ENCODE results near the gene AP1B1.

AP1B1 gene

GRCh38 chr22:29396126-29396525, 7.8 kb upstream of the AP1B1 start:
- no peak overlapping the region for H3K4me3 ChIP-seq (ENCODE audit: low read depth, low read length)
- in situ Hi-C loops (cut with HindIII; ENCODE audit: low sequenced_read_pairs) = no loop called here
- no peak for DNase-seq (ENCODE audit: low read depth)
- no peak for TF ChIP-seq CTCF (IDR thresholded peaks at IDR 0.05; ENCODE audit: low read depth, low read length, missing control alignments)

GRCh38 chr22:29394931-29395581, 6.7 kb upstream of the AP1B1 start:
- peak; percentile 45 for DNase-seq (ENCODE audit: low read depth)
- in situ Hi-C loops (cut with HindIII; ENCODE audit: low sequenced_read_pairs) = no loop called here
- TF ChIP-seq CTCF (IDR thresholded peaks at IDR 0.05; ENCODE audit: low read depth, low read length, missing control alignments) = peak; percentile 81
- no peak overlapping the region for H3K4me3 ChIP-seq (ENCODE audit: low read depth, low read length)

- no peak for TF ChIP-seq CTCF (IDR thresholded peaks at IDR 0.05; ENCODE audit: low read depth, low read length, missing control alignments)
- in situ Hi-C loops (cut with HindIII; ENCODE audit: low sequenced_read_pairs) = no loop called here
Measured at GRCh38 chr22:29393019-29393608, 4.7 kb upstream of the AP1B1 start.

GRCh38 chr22:29391546-29391945, 3.2 kb upstream of the AP1B1 start:
- in situ Hi-C loops (cut with HindIII; ENCODE audit: low sequenced_read_pairs) = no loop called here
- DNase-seq (ENCODE audit: low read depth) = no peak
- no peak for TF ChIP-seq CTCF (IDR thresholded peaks at IDR 0.05; ENCODE audit: low read depth, low read length, missing control alignments)
- H3K4me3 ChIP-seq (ENCODE audit: low read depth, low read length) = no peak overlapping the region

More at GRCh38 chr22:29393019-29393608, 4.7 kb upstream of the AP1B1 start:
- DNase-seq (ENCODE audit: low read depth) = no peak
- no peak overlapping the region for H3K4me3 ChIP-seq (ENCODE audit: low read depth, low read length)

GRCh38 chr22:29390270-29390669, 1.9 kb upstream of the AP1B1 start:
- no peak overlapping the region for H3K4me3 ChIP-seq (ENCODE audit: low read depth, low read length)
- in situ Hi-C loops (cut with HindIII; ENCODE audit: low sequenced_read_pairs) = no loop called here
- DNase-seq (ENCODE audit: low read depth) = no peak
- TF ChIP-seq CTCF (IDR thresholded peaks at IDR 0.05; ENCODE audit: low read depth, low read length, missing control alignments) = no peak

GRCh38 chr22:29388759-29389090, 355 bp upstream of the AP1B1 start:
- in situ Hi-C loops (cut with HindIII; ENCODE audit: low sequenced_read_pairs) = no loop called here
- no peak for DNase-seq (ENCODE audit: low read depth)
- peak overlapping the region; percentile 79 for H3K4me3 ChIP-seq (ENCODE audit: low read depth, low read length)
- no peak for TF ChIP-seq CTCF (IDR thresholded peaks at IDR 0.05; ENCODE audit: low read depth, low read length, missing control alignments)

Data from astrocyte of the cerebellum (primary cell).